CD4-positive, alpha-beta T cell treated with Interleukin-17A for 1 hour (primary cell): ENCODE data around the gene C2CD4B.
A peak's percentile ranks its signal among the peaks of the same experiment; 100 is the strongest.

ENCODE experiments used
- DNase-seq: peaks from one replicate; pipeline ENCODE4 v3.0.0-alpha.2; 2020

The C2CD4B gene

DNA sequence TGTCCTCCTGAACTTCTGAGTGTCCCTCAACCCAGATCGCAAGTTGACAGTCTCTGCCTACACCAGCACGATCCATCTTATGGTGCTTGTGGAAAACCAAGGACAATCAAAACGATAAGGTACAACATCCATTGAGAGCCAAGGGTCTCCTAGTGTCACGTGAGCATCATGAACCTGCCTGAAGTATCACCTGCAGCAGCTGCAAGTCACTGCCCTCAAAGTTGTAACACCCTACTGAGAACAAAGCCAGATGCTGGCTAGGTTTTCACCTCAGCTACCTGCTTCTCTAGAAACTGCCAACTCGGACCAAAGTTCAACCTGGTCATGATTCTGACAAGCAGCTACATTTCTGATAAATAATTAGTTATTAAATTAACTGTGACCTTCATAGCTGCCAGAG is 17.5 kb downstream of the C2CD4B start:
- DNase-seq: no peak

DNA sequence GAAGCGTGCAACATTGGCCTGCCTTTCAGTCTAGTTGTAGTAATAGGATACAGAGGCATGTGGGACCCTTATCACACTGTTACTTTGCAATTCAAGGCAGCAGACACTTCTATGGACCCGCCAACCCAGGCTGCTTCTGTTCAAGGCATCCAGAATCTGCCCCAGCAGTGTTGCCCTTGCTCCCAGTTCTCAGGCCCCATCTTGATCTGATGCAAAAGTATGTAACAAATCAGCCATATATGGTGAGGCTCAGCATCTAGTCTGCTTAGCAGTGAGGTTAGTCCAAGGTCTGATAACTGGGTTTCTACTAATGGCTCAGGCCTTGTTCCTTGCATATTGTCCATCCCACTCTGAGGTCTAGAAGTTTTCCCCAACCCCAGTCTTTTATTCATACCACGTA is 17.9 kb downstream of the C2CD4B start:
- no peak for DNase-seq

DNA sequence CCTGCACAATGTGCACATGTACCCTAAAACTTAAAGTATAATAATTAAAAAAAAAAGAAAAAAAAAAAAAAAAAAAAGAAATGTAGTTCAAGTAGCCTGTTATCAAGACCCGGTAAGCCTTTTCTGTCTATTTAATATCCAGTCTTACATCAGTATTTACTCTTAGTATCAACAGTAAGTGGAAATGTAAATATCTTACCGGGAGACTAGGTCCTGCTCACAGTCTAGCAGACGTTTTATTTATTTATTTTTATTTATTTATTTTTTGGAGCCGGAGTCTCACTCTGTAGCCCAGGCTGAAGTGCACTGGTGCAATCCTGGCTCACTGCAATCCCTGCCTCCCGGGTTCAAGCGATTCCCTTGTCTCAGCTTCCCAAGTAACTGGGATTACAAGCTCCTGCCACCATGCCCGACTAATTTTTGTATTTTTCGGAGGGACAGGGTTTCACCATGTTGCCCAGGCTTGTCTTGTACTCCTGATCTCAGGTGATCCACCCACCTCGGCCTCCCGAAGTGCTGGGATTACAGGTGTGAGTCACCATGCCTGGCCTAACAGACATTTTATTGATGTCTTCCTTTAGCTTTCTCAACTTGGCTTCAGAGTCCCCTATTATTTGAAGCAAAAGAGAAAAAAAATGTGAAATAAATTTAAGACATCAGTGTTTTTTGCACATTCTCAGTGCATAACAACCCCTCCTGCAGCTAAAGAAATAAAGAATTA is 19.9 kb downstream of the C2CD4B start:
- no peak for DNase-seq

DNA sequence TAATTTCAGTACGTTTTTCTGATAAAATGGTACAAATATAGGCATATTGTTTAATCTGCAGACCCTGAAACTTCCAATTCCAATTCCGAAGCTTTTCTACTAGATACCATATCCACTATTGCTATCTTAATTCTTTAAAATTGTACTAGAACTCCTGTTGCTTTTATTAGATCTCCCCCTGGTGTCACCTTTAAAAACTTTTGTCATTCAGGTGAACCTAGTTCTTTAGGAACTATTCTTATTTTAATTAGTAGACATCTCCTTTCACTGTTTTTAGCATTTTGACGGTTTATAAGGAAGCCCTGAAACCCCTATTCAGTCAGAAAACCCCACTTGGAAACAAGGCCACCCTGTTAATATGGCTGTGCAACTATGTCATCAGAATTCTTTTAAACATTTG is 22.3 kb downstream of the C2CD4B start:
- DNase-seq: peak; percentile 15

DNA sequence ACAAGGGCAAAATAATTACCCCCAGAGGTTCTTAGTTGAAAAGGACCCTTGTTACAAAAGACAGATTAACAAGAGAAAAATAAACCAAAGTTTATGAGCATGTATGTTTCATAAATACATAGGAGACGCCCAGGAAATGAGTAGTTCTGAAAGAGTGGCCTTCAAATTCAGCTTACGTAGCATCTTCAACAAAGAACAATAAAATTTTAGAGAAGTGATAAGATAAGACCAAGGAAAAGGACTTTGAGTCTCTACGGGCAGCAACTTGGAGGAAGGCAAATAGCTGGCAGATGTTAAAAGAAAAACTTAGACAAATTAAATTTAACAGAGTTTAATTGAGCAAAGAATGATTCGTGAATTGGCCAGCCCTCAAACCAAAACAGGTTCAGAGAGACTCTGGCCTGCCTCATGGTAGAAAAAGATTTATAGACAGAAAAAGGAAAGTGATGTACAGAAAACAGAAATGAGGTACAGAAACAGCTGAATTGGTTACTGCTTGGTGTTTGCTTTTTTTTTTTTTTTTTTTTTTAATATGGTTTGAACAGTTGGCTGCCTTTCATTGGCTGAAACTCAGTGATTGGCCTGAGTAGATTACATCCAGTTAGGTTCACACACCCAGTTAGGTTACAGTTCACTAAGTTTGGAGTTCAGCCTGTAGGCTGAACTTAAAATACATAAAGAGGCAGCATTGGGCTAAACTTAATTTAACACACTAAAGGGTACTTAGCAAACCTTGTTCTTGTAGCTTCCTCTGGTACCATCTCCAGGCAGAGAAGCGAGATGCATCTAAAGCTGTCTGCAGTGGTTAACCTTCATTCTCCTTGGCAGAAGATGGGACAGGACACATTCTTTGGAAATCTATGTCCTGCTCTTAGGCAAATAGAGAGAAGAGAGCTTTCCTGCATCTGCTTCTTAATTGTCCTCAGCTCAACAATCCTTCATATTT is 23.2 kb downstream of the C2CD4B start:
- no peak for DNase-seq

DNA sequence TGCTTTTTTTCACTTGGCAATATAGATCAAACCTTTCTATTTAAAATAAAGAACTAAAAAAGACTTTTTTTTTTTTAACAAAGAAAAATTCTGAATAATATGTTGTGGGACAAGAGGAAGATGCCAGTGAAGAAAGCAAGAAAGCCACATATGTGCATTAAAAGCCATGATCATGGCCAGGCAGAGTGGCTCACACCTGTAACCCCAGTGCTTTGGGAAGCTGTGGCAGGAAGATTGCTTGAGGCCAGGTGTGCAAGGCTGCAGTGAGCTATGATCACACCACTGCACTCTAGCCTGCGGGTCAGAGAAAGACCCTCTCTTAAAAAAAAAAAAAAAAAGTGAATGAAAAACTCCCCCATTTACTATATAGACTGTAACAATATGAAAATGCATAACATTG is 23.9 kb downstream of the C2CD4B start:
- DNase-seq: no peak

DNA sequence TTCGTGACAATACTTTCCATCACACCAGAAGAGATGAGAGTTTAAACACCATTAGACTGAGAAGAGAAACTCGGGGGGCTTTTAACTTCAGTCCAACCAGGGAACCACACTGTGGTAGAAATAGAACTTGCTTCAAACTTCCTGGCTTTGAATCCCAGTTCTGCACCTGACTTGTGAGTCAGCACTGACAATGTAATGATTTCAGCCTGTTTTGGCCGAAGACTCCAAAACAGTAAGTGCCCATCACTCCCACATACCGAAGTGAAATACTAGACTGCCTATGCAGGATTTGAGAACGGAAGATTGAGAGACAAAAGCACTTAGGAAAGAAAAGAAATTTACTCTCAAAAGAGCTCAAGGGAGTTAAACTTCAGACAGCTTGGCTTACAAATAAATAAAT is 27.0 kb downstream of the C2CD4B start:
- no peak for DNase-seq

DNA sequence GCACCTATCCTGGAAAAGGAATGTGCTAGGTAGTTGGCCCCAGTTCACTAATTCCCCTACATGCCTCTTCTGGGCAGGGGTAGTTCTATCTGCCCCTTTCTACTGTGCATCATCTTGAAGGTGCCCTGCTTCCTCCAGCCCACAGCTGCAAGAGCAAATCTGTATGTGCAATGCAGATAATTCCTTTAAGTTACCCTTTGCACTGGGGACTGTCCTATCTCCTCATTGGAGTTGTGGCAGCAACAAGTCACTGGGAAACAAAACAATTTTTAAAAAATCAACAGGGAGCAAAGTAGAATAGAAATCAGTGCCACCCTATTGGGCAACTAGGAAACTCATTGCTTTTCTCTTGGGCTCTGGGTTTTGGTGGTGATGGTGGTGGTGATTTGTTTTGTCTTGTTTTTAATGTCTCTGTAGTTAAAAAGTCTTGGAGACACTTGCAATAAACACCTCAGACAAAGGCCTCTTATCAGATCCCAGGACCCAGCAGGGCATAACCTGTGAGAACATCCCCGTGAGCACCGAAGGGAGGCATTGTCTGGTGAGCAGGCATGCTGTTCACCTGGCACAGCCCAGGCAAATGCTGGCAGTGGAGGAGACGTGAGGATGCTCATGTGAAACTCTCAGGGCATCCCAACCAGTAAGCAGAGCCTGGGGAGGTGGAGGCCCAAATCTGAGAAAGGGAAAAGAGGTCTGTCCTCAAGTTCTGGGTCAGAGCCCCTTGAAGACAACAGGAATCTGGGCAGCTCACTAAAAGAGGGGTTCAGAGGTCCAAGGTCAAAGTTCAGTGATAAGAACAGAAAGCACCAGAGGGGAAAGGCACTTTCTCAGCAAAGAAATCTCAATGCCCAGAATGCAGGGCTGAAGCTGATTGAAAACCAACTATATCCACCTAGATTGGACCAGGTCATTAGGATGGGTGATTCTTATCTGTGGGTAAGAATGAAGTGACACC is 27.9 kb downstream of the C2CD4B start:
- no peak for DNase-seq

DNA sequence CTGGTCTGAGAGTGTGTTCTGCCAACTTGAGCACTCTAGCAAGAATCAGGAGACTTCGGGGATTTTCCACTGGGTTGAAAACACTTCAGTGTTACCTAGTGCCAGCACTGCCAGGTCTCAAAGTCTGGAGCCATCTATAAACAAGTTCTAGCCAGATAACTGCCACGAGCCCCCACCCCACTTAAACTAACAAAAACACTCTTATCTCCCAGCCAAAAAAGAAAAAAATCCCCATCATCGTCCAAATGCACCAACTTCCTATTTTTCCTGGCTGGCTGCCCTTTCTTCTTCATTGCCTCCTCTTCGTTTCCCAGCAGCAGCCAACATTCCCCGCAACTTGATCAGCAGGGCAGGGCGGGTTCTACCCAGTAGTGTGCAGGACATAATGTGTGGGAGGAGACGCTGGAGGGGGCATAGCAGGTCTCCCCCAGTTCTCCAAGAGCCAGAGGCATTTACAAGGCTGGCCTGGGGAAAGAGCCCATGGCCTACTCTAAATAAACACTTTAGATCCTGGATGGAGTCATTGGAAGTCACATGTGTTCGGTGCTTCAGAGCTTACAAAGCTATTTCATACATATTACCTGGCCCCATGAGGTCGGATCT is 29.5 kb downstream of the C2CD4B start:
- DNase-seq: no peak

DNA sequence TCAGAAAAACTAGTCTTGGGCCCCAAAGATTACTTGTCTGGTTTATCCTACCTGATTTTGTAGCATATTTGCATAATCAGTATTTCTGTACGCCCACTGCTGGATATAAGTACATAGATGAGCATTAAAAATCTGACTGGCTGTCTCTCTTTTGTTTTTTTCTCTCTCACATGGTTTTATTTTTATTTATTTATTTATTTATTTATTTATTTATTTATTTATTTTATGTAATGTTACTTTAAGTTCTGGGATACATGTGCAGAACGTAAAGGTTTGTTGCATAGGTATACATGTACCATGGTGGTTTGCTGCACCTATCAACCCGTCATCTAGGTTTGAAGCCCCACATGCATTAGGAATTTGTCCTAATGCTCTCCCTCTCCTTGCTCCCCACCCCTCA is 31.9 kb downstream of the C2CD4B start:
- DNase-seq: no peak

DNA sequence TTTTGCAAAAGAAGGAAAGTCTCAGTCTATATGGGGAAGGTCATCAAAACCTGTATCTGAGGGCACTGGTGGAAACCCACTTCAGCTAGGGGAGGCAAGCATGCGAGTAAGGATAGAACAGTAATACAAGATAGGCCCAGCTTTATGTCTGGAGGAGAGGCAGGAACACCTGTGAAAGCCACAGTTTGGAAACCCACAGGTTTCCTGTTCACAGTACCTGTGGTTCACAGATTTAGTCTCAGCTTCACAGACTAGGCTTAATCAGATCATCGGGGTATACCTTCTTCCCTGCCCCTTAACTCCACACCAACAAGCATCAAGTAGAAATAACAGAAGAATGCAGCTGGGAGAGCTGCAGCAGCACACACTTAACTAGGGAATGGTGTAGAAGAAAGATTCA is 36.2 kb downstream of the C2CD4B start:
- peak; percentile 34 for DNase-seq

DNA sequence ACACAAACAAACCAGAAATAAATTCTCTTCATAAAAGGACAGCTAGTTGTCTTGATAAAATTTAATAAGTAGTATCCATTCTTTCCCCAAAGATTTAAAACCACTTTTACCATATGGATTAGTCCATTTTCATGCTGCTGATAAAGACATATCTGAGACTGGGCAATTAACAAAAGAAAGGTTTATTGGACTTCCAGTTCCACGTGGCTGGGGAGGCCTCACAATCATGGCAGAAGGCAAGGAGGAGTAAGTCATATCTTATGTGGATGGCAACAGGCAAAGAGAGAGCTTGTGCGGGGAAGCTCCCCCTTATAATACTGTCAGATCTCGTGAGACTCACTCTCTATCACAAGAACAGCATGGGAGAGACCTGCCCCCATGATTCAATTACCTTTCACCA is 38.7 kb downstream of the C2CD4B start:
- no peak for DNase-seq

DNA sequence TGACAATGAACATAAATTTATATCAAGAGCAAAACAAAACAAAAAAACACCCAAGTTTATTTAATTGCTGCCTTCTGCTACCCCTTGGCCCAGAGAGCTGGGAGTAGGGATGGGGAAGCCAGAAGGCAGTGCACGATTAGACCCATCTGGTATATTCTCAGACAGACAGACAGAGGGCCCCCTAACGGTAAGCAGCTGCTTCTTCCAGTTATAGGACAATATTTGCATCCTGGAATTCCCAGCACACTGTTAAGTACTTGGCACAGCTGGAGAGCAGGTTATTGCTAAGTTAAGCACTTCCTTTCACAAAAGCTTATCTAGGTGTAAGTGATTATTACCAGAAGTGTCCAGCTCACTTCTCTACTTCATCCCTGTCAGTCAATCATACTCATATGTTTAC is 39.3 kb downstream of the C2CD4B start:
- DNase-seq: no peak

DNA sequence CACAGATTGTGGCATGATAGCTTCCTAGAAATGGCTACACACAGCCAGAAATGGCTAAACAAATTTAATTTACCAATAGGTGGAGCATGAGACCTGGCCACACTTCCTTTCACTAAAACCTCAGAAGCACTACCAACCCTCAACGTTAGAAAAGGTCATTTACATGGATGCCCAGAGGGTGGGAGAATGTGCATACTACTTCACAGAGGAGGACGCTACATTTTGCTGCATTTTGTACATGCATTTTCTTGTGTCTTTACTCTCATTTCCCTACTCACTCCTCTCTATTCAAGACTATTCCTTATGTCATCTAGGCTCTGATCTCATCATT is 40.1 kb downstream of the C2CD4B start:
- no peak for DNase-seq

DNA sequence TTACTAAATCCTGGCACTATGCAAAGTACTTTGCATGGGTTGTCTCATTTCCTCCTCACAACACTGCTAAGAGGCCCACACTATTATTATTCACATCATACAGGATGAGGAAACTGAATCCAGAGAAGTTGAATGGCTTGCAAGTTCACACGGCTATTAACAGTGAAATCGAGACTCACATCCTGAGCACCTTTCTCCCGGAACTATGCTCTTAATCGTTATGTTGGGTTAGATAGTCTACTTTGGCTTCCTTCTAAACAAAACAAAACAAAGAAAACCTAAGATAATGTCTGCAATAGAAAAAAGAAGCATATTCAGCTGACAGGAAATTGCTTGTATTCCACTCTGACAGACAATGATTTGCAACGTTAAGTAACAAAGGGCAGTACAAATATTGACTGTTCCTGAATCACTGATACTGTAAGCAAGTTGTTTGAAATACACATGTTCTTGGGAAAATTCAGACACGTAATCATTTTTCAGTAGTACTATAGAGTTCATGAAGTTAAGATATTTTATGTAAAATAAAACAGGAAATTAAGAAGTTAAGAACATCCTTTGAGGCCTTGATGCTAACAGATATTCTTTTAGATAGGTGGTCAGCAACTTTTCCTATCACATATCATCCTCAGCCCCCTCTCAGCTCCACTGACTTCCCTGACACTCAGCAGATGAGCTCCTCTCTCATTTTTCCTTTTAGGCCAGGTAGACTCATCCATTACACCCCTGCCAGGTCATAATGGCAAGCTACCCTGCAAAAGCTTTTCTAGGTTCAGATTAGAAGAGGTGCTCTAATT is 40.7 kb downstream of the C2CD4B start:
- DNase-seq: peak; percentile 28

DNA sequence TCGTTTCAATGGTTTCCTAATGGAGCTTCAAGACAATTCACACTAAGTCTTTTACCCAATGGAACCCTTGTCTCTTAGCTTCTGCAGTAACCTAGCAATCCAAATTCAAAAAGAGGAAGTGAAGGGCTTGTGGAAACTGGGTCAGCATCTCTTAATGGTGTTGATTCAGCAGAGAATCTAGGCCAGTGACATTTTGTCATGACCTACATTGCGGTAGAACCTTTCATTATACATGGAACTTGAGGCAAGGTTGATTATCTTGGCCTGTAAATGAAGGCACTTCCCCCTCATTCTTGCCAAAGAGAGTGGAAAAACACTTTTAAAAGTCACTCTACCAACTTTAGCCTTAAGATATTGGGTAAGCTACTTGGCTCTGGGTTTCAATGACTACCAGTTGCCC is 42.8 kb downstream of the C2CD4B start:
- peak; percentile 58 for DNase-seq

DNA sequence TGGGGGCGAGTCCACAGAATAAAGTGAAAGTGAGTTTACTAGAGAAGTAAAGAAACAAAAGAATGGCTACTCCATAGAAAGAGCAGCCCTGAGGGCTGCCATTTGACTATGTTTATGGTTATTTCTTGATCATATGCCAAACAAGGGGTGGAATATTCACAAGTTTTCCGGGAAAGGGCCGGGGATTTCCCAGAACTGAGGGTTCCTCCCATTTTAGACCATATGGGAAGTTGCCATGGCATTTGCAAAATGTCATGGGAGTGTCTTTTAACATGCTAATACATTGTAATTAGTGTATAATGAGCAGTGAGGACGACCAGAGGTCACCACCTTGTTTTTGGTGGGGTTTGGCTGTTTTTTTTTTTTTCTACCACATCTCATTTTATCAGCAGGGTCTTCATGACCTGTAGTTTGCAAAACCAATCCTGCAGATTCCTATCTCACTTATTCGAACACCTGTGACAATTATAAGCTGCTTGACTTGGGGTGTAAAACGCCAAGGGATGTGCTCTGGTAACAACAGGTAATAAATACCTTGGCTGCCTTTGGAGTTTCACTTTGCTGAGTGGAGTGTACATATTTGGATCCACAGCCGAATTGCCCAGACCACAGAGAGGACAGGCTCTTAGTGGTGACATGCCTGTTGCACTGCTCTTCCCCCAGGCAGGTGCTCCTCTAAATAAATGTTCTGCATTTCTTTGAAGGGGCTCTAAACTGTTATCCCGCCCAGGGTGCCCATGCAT is 43.6 kb downstream of the C2CD4B start:
- DNase-seq: peak; percentile 14

DNA sequence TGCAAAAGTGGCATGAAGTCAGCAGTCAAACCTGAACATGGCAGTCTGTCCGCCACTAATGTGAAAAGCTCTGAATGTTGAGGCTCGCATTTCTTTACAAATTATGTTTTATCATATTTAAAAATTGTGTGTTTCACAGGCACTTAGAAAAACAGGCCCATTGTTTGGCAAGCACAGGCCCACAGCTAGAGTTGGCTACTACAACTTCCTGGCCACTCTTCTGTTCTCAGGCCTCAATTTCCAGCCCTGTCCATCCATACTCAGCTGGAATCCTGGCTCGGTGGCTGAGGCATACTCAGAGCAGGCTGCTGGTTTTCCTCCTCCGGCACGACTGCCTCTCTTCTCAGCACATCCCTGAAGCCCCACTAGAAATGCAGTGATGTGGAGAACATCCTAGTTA is 44.3 kb downstream of the C2CD4B start:
- DNase-seq: no peak

DNA sequence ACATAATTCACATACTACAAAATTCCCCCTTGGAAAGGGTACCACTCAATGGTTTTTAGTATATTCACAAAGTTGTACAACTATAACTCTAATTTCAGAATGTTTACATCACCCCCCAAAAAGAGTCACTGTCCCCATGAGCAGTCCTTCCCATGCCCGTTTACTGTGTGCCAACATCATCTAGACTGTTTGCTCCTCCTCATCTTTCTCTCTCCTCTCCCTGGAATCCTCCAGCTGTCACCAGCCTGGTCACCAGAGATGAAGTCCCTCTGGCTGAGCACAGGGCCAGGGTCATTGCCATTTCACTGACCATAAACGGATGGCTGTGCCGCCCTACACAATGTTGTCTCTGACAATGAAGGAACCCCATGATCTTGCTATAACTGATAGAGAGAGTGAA is 45.2 kb downstream of the C2CD4B start:
- DNase-seq: no peak

DNA sequence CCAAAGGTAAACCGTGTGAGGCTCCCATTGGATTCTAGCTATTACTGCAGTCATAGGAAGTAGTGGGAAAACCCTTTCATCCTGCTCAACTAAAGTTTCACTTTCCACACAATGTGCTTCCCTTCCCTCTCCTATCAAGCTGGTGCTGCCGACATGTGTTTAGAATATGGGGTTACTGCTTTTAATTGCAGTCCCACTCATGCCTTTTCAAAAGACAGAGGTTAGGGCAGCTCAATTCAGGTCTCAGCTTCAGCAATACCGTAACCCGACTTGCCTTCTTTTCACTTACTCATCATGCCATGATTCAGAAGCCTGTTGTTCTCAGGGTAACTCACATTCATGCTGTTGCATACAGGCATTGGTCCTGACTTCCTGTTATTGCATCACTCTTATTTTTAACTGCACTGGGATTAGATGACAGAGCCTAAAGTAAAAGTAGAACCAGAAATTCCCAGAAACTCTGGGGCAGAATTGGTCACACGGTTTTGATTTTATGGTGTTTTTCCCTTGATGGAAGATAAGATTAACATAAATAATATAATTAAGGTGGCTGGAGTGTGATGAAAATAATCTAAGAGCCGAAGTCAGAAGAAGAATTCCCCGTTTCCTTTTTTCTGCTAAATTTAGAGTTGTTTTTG is 45.7 kb downstream of the C2CD4B start:
- peak; percentile 42 for DNase-seq
